ENCODE results near the gene TNFRSF14. TPM values are rescaled to one million over a fixed set of nuclear protein-coding genes. Genes with fewer than 3 reads are reported as not detected.

TNFRSF14 gene
- total RNA-seq, 2 experiments from 2014 or later, result 15.7 to 18.5 TPM

GRCh38 chr1:2510366-2511155 is 45.6 kb upstream of the TNFRSF14 start:
- CTCF ChIA-PET (ENCODE audit: unreplicated experiment), result no interaction called here
- TF ChIP-seq CTCF (conservative IDR thresholded peaks at IDR 0.05; ENCODE audit: low read length), result no peak
- no peak for TF ChIP-seq EZH2phosphoT487 (IDR thresholded peaks at IDR 0.05; ENCODE audit: borderline replicate concordance, low read depth, low read length)

GRCh38 chr1:2512862-2513421 is 43.2 kb upstream of the TNFRSF14 start:
- no peaks in the 10 kb centered on the region for H3K79me2 ChIP-seq (ENCODE audit: insufficient read depth, low read depth, low read length)
- no peaks in the 10 kb centered on the region for H3K9me2 ChIP-seq (ENCODE audit: insufficient read depth, low read length)
- no peak for DNase-seq (ENCODE audit: low spot score)
- H3K9me3 ChIP-seq (ENCODE audit: low read length), result no peaks in the 10 kb centered on the region
- H3K36me3 ChIP-seq (ENCODE audit: insufficient read depth, low read length), result peaks cover 89% of the 10 kb centered on the region
- intact Hi-C loops (cut with micrococcal nuclease; ENCODE audit: unreplicated experiment), result no loop called here
- no peak overlapping the region for H3K4me3 ChIP-seq (ENCODE audit: low read depth, low read length, poor library complexity, severe bottlenecking)
- BruUV-seq (replicated peaks), result no TSS peak
- H3K4me2 ChIP-seq (ENCODE audit: low read length), result no peak overlapping the region
- no peaks in the 10 kb centered on the region for H3K4me1 ChIP-seq (ENCODE audit: insufficient read depth, low read length, poor library complexity, severe bottlenecking)
- no peak for TF ChIP-seq EZH2phosphoT487 (IDR thresholded peaks at IDR 0.05; ENCODE audit: borderline replicate concordance, low read depth, low read length)
- TF ChIP-seq CTCF (conservative IDR thresholded peaks at IDR 0.05; ENCODE audit: low read length), result no peak
- H3K27ac ChIP-seq (ENCODE audit: low read depth, low read length, poor library complexity, severe bottlenecking), result no peak overlapping the region
- ChIA-PET CTCF (ENCODE audit: unreplicated experiment) (no interaction called here), POLR2A (no interaction called here)
- H4K20me1 ChIP-seq (ENCODE audit: insufficient read depth, low read length), result no peaks in the 10 kb centered on the region; the same call in 1 of the 2 replicates
- no peak overlapping the region for H2AFZ ChIP-seq (ENCODE audit: low read length)

More at GRCh38 chr1:2510366-2511155, 45.6 kb upstream of the TNFRSF14 start:
- Histone ChIP-seq H3K4me3 (ENCODE audit: low read depth, low read length, poor library complexity, severe bottlenecking) (no peak overlapping the region), H3K79me2 (ENCODE audit: insufficient read depth, low read depth, low read length) (no peaks in the 10 kb centered on the region), H3K9me3 (ENCODE audit: low read length) (no peaks in the 10 kb centered on the region), H3K4me2 (ENCODE audit: low read length) (no peak overlapping the region), H3K36me3 (ENCODE audit: insufficient read depth, low read length) (peaks cover 81% of the 10 kb centered on the region), H3K27ac (ENCODE audit: low read depth, low read length, poor library complexity, severe bottlenecking) (no peak overlapping the region), H3K4me1 (ENCODE audit: insufficient read depth, low read length, poor library complexity, severe bottlenecking) (no peaks in the 10 kb centered on the region), H3K9me2 (ENCODE audit: insufficient read depth, low read length) (no peaks in the 10 kb centered on the region), H2AFZ (ENCODE audit: low read length) (no peak overlapping the region), H4K20me1 (ENCODE audit: insufficient read depth, low read length) (no peaks in the 10 kb centered on the region; the same call in 1 of the 2 replicates)
- POLR2A ChIA-PET, result no interaction called here
- BruUV-seq (replicated peaks), result no TSS peak
- DNase-seq (ENCODE audit: low spot score), result no peak
- intact Hi-C loops (cut with micrococcal nuclease; ENCODE audit: unreplicated experiment), result no loop called here
